Inflammatory macrophage (primary cell): ENCODE results near the gene EPHA8.
A peak's percentile ranks its signal among the peaks of the same experiment; 100 is the strongest.

Experiments
- DNase-seq, 2 donors: peaks; one replicate each; pipeline ENCODE4 v3.0.0-alpha.2; 2020 to 2022

Gene EPHA8

DNA sequence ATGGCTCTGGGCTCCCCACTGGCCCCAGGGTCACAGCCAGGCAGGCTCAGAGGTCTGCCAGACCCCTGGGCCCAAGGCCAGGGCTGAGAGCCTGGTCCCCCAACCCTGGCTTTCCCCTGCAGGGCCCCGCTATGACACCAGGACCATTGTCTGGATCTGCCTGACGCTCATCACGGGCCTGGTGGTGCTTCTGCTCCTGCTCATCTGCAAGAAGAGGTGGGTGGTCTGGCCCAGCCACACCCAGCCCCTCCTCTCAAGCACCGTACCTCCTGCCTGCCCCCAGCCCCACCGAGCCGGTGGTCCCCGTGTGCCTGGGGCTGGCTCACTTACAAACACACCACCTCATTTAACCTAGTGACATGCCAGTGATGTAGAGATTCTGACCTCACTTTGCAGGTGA, 31.8 kb downstream of the EPHA8 start:
- DNase-seq = no peak

DNA sequence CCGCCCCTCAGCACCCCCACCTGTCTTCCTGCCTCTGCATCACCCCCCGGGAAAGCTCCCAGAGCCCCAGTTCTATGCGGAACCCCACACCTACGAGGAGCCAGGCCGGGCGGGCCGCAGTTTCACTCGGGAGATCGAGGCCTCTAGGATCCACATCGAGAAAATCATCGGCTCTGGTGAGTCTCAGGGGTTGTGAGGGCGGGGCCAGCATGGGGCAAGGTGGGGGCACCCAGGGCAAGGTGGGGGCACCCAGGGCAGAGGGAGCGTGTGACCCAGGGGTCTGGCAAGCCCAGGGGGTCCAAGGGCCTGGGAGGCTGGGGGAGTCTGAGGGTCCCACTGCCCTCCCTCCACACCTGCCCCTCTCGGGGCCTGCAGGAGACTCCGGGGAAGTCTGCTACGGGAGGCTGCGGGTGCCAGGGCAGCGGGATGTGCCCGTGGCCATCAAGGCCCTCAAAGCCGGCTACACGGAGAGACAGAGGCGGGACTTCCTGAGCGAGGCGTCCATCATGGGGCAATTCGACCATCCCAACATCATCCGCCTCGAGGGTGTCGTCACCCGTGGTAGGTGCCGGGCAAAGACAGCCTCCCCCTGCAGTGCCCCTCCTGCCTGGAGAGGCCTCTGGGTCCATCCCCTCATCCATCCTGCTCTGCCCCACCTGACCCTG, 34.1 kb downstream of the EPHA8 start:
- DNase-seq = no peak

DNA sequence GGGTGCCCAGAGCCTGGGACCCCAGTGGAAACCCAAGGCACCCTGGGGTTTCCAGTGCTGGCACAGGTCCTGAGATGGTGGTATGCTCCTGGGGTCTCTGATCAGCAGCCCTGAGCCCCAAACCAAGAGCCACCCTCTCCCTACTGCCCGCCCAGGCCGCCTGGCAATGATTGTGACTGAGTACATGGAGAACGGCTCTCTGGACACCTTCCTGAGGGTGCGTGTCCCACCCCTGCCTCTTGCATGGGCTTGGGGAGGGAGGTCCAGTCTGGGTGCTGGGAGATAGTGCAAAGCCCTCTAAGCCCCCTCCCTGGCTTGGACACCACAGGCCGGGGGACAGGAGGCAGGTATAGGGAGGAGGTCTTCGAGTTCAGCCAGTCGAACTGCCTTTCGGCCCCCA, 34.7 kb downstream of the EPHA8 start:
- no peak for DNase-seq

DNA sequence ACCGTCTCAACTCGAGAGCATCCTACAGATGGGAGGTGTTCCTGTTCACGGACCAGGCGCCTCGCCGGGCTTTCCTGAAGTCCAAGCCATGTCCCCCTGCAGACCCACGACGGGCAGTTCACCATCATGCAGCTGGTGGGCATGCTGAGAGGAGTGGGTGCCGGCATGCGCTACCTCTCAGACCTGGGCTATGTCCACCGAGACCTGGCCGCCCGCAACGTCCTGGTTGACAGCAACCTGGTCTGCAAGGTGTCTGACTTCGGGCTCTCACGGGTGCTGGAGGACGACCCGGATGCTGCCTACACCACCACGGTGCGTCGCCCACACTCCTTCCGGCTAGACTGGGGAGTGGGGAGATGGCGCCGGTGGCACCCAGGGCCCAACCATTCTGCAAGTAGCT, 35.4 kb downstream of the EPHA8 start:
- DNase-seq = no peak

DNA sequence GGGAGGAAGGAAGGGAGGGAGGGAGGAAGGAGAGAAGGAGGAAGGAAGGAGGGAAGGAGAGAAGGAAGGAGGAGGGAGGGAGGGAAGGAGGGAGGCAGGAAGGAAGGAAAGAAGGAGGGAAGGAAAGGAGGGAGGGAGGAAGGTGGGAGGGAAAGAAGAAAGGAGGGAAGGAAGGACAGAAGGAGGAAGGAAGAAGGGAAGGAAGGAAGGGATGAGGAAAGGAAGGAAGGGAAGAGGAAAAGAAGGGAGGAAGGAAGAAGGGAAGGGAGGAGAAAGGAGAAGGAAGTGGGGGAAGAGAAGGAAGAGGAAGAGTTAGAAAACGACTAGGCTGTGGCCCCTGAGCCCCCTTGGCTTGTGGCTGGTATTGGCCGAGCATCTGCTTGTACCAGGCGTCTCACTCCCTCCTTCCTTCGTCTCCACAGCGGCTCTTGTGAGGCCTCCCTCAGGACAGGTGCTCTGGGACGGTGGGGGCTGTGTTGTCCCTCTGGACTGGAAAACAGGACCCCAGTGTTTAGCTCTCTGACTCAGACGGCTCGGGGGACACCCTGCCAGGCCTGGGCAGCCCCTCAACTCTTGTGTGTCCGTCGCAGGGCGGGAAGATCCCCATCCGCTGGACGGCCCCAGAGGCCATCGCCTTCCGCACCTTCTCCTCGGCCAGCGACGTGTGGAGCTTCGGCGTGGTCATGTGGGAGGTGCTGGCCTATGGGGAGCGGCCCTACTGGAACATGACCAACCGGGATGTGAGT, 37.0 kb downstream of the EPHA8 start:
- DNase-seq = no peak

DNA sequence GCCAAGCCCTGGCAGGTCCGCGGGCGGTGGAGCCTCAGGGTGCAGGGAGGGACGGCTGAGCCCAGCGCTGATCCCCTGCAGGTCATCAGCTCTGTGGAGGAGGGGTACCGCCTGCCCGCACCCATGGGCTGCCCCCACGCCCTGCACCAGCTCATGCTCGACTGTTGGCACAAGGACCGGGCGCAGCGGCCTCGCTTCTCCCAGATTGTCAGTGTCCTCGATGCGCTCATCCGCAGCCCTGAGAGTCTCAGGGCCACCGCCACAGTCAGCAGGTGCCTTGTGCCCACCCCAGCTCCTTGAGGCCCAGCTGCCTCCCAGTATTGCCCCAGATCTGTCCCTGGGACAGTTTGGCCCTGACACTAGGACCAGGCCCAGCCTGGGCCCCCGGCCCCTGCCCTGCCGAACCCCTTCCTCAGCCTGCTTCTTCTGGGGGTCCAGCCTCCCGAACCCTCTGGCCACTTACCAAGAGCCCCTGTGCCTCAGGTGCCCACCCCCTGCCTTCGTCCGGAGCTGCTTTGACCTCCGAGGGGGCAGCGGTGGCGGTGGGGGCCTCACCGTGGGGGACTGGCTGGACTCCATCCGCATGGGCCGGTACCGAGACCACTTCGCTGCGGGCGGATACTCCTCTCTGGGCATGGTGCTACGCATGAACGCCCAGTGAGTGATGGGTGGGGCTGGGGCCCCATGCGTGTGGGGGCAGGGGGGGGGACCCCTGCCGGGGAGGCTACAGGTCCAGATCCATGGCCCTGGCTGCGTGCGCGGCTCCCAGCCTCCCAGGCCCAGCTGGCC, 37.7 kb downstream of the EPHA8 start:
- no peak for DNase-seq

DNA sequence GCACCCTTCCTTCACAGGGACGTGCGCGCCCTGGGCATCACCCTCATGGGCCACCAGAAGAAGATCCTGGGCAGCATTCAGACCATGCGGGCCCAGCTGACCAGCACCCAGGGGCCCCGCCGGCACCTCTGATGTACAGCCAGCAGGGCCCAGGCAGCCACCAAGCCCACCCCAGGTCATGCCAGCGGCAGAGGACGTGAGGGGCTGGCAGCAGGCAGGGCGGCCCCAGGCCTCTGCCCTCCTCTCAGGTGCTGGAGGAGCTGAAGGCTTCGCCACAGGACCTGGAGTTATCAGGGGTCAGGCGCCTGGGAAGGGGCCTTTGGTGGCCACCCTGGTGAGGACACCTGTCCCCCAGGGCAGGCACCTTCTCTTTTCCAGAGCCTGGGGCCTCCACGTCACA, 38.3 kb downstream of the EPHA8 start:
- no peak for DNase-seq

DNA sequence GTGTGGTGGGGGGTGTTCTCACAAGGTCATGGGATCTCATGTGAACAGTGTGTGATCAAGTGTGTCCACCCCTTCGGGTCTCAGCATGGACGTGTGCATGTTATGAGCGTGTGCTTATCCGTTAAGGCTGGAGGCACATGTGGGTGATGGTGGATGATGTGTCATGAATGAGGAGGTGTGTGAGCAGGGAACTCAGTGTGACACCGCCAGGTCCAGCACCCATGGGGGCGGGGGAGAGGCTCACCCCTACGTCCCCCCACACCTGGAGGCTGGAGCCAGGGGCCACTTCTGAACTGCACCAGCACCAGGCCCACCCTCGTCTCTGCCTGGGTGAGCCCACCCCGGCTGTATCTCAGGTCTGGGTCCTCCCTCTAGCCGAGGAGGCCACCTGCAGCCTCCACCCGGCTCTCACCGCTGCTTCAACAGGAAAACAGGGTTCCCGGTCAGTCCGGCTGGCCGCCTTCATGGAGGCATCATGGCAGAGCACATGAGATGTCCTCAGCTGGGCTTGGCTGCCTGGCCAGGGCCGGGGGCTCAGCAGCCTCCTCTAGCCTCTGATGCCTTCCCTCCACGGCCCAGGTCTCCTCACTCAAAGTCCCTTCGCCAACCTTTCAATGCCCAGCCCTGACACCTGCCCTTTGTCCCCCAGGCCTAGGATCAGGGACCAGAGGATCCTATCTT, 38.9 kb downstream of the EPHA8 start:
- no peak for DNase-seq

DNA sequence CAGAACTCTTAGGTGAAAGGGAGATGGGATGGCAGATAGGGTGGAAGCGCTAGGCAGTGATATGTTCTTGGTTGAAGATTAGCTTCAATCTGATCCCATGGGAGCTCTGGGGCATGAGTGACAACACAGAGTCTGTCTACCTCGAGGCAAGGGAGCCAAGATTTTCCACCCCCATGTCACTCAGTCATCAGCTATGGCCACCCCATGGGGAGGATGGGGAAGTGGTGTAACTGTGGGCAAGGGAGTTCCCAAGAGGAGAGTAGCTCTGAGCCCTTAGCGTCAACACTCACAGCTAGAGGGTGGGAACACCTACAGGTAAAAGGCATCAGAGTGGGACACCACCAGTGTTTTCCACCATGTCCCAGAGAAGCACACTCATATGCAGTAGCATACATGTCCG, 42.9 kb downstream of the EPHA8 start:
- DNase-seq = peak; percentile 43 to 67

DNA sequence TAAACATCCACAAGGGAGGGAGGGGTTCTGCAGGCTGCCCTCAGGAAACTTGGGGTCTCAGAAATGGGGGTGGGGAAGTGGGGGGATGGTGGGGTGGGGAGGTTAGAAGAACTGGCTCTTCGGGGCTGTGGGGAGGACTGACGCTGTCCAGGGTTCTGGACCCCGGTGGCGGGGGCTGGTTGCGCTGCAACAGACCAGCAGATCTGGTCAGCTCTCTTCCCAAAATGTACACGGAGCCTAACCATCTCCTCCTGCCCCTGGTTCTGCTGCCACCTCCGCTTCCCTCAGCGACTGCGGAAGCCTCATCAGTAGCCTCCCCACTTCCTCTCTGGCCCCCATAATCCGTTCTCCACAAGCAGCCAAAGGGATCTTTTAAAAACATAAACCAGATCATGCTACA, 43.9 kb downstream of the EPHA8 start:
- peak; percentile 15 to 65 for DNase-seq

DNA sequence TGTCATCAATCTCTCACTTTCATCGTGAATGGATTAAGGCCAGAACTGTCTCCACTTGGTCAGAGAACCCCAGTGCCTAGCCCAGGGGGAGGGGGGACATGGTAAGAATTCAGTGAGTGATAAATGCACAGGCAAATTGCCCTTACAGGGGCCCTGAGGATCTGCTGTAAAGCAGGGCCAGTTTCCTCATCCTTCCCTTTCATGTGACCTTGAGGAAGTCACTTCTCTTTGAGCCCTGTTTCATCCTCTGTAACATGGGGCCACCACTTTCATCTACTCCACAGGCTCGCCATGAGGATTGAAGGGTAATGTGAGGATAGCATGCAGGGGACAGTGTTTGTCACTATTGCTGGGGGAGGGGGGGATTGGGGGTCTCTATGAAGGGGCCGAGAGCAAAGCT, 45.1 kb downstream of the EPHA8 start:
- DNase-seq = peak; percentile 25 to 51

DNA sequence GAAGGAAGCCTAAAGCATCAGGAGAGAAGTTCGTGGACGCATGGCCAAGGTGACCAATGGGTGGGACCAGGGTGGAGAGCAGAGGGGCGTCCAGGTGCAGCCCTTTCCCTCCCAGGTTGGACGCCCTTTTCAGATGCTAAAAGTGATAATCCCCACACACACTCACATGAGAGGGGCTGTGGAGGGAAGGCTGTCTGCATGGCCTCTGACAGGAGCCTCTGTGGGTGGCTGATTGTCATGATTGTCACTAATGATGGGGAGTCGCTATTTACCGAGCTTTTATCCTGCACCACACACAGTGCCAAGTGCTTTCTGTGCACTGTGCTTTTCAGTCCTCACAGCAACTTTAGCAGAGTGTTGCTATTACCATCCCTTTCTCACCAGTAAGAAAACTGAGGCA, 46.0 kb downstream of the EPHA8 start:
- DNase-seq = no peak

DNA sequence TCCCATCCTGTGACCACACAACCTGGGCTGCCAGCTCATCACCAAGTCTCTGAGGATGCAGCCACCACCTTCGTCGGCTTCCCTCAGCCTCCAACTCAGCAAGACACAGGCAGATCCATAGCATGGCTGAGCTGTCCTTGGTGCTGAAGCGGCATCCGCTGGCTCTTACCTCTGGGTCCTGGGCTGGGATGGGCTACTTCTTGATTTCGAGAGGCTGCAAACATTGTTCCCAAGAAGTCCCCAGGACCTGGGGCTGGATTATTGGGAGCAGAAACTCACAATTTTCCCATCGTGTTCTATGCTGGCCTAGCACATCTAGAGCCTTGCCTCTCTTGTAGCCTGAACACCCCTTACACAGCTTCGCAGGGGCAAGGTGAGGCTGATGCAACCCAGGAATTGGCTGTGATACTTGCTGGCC, 48.2 kb downstream of the EPHA8 start:
- DNase-seq = peak; percentile 25 to 48

DNA sequence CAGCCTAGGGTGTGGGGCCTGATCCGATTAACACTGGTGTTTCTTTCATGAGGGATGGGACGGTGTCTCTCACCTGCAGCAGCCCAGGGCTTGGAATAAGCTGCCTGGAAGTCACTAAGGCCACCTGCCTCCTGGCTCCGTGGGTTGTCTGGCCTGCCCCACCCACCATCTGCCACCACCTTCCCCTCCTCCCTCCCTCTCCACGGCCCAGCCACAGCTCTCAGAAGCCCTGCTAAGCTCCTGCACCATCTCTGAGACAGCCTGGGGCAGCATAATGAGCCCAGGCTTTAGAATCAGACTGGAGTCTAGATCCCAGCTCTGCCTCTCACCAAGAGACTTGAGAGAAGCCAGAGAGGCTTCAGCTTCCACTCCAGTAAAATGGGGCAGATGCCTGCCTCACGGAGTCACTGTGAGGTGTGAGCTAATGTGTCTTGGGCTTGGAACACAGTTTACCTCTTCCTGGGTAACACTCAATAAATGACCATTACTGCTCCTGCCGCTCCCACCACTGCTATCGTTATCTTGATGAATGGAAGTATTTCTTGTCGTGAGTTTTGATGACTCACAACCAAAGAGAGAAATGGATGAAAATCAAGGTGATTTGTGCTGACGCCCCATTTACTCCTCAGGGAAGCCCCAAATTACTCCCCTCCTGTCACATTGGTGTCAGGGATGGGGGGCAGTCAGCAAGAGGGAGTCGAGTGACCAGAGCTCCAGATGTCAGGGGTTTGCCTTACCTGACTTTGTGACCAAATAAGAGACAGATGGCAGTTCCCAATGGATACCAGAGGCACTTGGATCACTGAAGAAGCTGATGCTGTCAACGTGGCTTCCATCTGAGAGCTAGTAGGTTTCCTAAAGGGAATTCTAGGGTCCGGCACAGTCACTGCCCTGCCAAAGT, 49.6 kb downstream of the EPHA8 start:
- no peak for DNase-seq

DNA sequence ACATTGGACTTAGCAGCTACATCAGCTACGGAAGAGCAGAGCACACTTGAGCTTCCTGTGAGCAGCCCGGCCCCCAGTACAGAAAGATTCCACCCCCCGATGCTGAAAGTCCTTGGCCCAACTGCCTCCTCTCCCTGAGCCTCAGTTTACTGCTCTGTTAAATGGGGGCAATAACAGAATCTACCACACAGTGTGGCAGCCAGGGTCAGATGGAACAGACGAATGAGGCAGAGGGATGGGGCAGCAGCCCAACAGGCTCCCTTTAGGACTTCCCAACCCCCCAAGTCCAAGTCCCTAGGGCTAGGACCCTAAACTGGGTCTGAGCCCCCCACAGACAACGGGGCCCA, 50.3 kb downstream of the EPHA8 start:
- DNase-seq = no peak

DNA sequence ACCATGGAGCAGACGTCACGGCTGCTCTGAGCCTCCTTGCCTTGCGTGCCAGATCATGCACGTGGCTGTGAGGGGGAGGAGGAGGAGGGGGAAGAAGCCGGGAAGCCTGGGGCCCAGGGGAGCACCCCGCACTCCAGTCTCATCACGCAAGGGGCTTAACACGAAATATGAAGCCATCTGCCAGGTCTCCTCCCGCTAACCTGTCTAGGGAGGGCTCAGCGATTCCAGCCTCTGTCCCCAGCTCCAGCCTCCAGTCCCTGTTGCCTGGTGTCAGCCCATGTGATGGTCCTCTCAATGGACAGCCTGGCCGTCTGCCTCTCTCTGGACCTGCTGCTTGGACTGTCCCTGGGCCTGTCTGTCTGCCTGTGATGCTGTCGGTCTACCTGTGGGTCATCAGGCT, 50.7 kb downstream of the EPHA8 start:
- DNase-seq = no peak

DNA sequence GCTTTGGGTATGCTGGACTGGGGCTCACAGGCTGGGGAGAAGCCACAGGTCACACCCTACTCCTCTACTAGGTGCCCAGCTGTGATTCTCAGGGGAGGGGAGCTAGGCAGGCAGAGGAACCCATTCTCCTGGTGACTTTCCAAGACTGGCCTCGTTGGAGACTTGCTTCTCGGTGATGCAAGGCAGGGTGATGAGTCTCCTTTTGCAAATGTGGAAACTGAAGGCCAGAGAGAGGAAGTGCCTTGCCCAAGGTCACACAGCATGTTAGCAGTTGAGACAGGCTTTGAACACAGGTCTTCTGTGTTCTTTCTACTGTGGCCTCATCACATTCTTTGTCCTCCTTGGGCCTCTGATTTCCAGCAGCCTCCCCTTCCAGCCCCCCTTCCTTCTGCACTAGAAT, 52.6 kb downstream of the EPHA8 start:
- DNase-seq = peak; percentile 58 to 68

DNA sequence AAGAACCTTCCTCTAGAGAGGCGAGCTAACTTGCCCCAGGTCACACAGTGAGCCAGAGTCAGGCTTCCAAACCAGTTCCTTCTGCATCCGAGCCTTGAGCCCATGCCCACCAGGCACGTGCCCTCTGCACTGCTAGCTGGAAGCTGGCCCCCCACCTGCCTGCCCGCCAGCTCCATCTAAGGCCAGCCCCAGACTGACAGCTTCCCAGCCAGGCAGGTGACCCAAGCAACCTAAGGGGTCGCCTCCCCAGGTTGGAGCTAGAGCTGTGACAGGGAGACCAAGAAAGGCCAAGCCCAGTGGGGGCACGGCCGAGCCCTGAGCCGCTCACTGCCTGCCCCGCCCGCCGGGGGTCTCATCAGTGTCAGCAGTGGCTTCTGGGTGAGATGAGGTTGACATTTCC, 53.3 kb downstream of the EPHA8 start:
- DNase-seq = no peak

DNA sequence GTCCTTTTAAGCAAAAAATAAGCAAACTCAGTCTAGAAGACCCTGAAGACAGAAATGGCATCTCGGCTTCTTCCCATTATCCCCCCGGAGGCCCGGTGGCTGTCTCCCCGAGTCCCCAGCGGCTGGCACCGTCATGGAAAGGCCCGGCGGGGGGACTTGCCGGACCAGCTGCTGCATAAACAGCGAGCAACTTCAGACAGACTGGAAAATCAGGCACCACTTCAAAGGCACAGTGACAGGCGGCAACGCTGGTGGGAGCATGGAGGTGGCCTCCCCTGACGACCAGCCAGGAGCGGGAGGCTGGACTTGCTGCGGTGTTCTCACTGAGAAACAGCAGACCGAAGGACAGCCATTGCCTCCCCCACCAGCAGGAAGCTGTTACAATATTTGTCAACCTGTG, 54.8 kb downstream of the EPHA8 start:
- DNase-seq = no peak

DNA sequence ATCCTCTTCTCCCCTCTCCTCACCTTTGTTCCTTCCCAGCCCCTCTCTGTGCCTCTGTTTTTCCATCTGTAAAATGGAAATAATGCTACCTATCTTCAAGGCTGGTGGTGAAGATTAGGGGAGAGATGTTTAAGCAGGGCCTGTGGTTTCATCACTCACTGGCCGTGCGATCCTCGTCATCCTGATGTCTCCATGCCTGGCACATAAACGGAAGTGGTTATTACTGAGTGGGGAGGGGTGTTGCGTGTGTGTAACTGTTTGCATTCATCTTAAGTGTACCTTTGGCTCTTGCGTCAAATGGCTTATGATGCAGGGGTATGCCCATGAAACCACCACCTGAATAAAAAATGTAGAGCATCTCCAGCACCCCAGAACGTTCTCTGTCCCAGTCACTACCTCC, 56.0 kb downstream of the EPHA8 start:
- DNase-seq = peak; percentile 18 to 43

DNA sequence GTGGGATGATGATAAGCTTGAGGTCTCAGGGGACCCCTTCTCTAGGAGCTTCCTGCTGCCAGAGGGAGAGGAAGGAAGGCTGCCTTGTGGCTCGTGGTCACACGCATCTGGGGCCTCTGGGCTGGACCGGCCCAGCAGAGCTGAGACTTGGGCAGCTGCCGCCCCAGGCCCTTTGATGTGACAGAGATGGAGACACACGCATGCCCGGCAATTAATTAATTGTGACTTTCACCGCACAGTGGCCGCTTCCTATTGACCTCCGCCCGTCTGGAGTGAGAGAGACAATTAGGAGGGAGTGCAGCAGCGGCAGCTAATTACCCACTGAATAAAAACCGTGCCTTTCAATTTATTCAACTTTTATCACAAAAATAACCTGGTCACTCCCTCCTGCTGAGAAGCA, 56.5 kb downstream of the EPHA8 start:
- DNase-seq = no peak

DNA sequence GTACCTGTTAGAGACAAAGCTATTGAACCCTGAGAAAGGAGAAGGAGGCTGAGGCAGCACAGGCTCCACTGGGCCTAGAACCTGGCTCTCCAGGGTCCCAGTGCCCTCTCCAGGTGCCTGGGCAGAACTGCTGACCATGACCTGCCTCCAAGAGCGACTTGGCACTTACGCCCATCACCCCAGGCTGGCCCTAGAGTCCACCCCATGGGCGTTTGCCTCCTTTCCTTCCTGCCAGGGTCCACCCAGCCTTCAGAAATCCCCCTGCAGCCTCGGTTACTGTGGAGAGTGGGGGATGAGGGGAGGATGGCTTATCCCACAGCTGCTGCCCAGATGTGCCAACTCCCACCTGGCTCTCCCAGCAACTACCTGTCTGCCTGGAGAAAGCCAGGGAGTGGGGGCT, 58.5 kb downstream of the EPHA8 start:
- DNase-seq = no peak
